GM18505 (cell line): ENCODE results near the gene SLC38A6.
"Not testable (repeated sequence)": the region's sequence is repeated elsewhere in the genome, so short reads cannot be mapped to it uniquely, and the experiment has no call there.

Experiments
- ATAC-seq: cut with Tn5 transposase; IDR thresholded peaks from one replicate; pipeline ENCODE4 v1.9.1; 2021; ENCODE audit not compliant: unreplicated experiment
- POLR2A ChIP-seq: IDR thresholded peaks from 4 replicates; pipeline ENCODE4 v1.6.1; 2011; ENCODE audit warnings: borderline replicate concordance; ENCODE audit not compliant: insufficient read depth, insufficient read length; ENCODE audit errors: extremely low read depth

SLC38A6 gene

GRCh38 chr14:61043506-61043905 lies 62.5 kb downstream of the SLC38A6 start:
- ATAC-seq: no peak
- TF ChIP-seq POLR2A: no peak

- no peak for TF ChIP-seq POLR2A
- no peak for ATAC-seq
These were observed 66.0 kb downstream of the SLC38A6 start for GRCh38 chr14:61047021-61047420.

DNA sequence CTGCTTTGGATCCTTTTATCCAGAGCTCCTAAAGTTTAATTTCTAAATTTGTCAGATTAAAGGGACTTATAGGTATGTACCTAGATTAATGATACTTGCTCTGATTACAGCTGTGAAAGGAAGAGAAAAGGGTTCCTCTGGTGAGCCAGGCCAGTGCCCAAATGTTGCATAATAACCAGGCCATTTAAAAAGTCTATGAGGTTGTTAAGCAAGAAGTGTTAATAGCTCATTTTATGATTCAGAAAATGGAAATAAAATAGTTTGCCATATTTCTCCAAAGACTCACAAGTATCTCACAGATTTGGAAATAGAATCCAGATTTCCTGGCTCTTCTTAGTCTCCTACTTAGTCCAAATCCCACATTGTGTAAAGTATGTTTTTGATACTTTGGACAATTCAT lies 67.6 kb downstream of the SLC38A6 start:
- TF ChIP-seq POLR2A: no peak
- no peak for ATAC-seq

DNA sequence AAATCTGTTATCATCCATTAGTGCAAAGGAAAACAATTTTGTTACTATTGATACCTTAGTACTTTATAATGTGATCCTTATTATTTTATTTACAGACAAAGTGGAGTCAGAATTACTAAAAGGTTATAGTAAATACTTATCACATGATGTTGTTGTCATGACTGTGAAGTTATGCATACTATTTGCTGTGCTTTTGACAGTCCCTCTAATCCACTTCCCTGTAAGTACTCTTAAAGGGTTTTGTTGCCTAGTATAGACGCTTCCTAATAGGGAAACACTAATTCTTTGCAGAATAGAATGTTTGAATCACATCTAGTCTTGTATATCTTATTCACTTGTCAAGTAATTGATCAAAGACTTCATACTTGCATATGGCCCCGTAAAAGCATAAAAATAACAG lies 69.4 kb downstream of the SLC38A6 start:
- no peak for TF ChIP-seq POLR2A
- no peak for ATAC-seq

GRCh38 chr14:61051051-61051450 lies 70.0 kb downstream of the SLC38A6 start:
- TF ChIP-seq POLR2A: no peak
- no peak for ATAC-seq

DNA sequence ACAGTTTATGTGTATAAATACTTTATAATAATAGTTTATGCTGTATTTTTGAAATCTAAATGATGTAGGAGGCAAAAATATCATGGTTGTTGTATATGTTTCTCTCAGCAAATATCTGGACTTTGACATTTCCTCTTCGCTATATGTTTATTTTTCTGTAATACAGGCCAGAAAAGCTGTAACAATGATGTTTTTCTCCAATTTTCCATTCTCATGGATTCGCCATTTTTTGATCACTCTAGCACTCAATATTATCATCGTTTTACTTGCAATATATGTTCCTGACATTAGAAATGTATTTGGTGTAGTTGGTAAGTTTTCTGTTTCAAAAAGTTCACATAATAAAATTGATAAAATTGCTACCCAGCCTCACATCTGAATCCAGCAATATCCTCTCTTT lies 70.6 kb downstream of the SLC38A6 start:
- ATAC-seq: no peak
- no peak for TF ChIP-seq POLR2A

GRCh38 chr14:61063461-61063860 lies 82.4 kb downstream of the SLC38A6 start:
- TF ChIP-seq POLR2A: no peak
- ATAC-seq: no peak

- ATAC-seq: no peak
- no peak for TF ChIP-seq POLR2A
These were observed 83.2 kb downstream of the SLC38A6 start for GRCh38 chr14:61064210-61064609.

DNA sequence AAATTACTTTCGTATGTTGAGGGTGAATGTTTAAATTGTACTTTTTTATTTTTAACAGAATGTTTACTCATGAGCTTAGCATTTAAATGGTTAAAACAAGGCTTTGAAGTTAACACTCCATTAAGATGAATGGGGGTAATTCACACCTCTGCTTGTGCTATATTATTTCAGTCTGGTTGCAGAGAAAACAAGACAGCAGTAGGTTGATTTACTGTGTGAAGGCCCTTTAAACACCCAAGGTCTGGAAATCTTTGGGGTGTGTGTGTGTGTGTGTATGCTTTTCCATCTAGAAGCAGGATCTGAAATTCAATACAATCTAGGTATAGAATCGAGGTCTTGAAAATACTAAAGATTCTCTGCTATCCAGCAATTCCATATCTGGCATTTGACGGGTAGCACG lies 83.8 kb downstream of the SLC38A6 start:
- no peak for TF ChIP-seq POLR2A
- no peak for ATAC-seq

- ATAC-seq: no peak
- TF ChIP-seq POLR2A: no peak
These were observed 84.6 kb downstream of the SLC38A6 start for GRCh38 chr14:61065656-61066055.

DNA sequence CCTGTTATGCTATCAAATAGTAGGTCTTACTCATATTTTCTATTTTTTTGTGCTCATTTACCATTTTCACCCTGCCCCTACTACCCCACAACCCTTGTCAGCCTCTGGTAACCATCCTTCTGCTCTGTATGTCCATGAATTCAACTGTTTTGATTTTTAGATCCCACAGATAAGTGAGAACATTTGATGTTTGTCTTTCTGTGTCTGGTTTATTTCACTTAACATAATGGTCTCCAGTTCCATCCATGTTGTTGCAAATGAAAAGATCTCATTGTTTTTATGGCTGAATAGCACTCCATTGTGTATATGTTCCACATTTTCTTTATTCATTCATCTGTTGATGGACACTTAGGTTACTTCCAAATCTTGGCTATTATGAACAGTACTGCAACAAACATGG lies 91.4 kb downstream of the SLC38A6 start:
- not testable (repeated sequence) for ATAC-seq

DNA sequence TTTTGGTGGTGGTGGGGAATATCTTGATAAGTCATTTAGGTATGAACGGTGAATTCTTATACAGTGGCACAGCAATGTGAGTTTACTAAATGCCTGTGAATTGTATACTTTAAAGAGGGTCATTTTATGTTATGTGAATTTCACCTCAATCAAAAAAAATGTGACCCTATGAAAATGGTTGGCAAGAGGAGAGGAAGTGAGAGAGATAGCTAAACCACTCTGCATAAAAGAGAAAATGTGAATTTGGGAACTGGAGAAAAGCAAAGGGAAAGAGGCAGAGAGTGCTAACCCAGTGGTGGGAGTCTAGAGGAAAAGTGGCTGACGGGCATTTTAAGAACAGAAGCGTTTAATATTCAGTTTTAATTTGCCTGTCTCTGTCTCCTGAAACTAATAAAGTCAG lies 93.8 kb downstream of the SLC38A6 start:
- no peak for ATAC-seq
- no peak for TF ChIP-seq POLR2A

GRCh38 chr14:61076556-61076955 lies 95.5 kb downstream of the SLC38A6 start:
- no peak for ATAC-seq
- TF ChIP-seq POLR2A: no peak

DNA sequence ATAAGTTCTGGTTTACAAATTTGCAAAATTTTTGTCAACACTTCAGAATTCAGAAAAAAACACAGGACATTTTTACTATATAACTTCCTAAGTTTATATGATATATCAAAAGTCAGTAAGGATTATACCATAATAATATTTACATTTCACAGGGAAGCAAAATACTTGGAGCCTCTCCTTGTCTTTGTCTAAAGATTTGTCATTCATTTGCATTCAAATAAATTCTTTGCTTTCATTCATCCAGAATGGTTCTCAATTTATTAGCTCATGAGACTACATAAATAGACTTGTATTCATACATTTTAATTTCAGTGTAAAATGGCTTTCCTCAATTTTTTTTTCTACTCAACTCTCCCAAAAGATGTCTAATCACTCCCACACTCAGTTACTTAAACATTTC lies 96.4 kb downstream of the SLC38A6 start:
- TF ChIP-seq POLR2A: no peak

GRCh38 chr14:61077951-61078720 lies 97.1 kb downstream of the SLC38A6 start:
- ATAC-seq: no peak

More for the DNA sequence above, 96.4 kb downstream of the SLC38A6 start:
- no peak for ATAC-seq

More at GRCh38 chr14:61077951-61078720, 97.1 kb downstream of the SLC38A6 start:
- TF ChIP-seq POLR2A: no peak
